PFSK-1 (cell line): ENCODE measurements around the gene SLC30A1.

Experiments used
- POLR2AphosphoS5 ChIP-seq: IDR thresholded peaks from 2 replicates; pipeline ENCODE4 v1.6.1; 2012; ENCODE audit warnings: low read depth, mild to moderate bottlenecking, control low read depth, low read length, moderate library complexity
- REST ChIP-seq, 2 experiments: IDR thresholded peaks; 2 replicates each; pipeline versions ENCODE4 v1.6.1 to v1.8.0; 2011 to 2012; ENCODE audit warnings: low read depth in 2 of 2, low read length in 2 of 2, control low read depth in 1 of 2, inconsistent platforms in 1 of 2, mild to moderate bottlenecking in 1 of 2, moderate library complexity in 1 of 2; ENCODE audit not compliant: insufficient read depth in 1 of 2
- SIN3A ChIP-seq: IDR thresholded peaks from 2 replicates; pipeline ENCODE4 v1.6.1; 2012; ENCODE audit warnings: mild to moderate bottlenecking, low read length, moderate library complexity, borderline replicate concordance; ENCODE audit not compliant: insufficient read depth
- TAF1 ChIP-seq: IDR thresholded peaks from 2 replicates; pipeline ENCODE4 v1.6.1; 2012; ENCODE audit warnings: low read length, control low read depth, borderline replicate concordance; ENCODE audit not compliant: insufficient read depth

- no peak for TF ChIP-seq REST (IDR thresholded peaks at IDR 0.05; ENCODE audit: insufficient read depth in 1 of 2, low read depth in 2 of 2, low read length in 2 of 2)
- TF ChIP-seq POLR2AphosphoS5 = no peak
- TF ChIP-seq TAF1 = no peak
- no peak for TF ChIP-seq SIN3A
Observed at GRCh38 chr1:211603191-211603701, 24.3 kb upstream of the SLC30A1 start.
